ENCODE results near the gene KIAA1191. TPM values are rescaled to one million over a fixed set of nuclear protein-coding genes. Genes with fewer than 3 reads are reported as not detected.

The KIAA1191 gene
- total RNA-seq, 2 experiments from 2014 or later: 70.0 to 72.0 TPM

- no peaks in the 10 kb centered on the region for H3K9me3 Mint-ChIP-seq
- H3K4me1 Mint-ChIP-seq: peaks cover 14% of the 10 kb centered on the region
- ATAC-seq (ENCODE audit: low read depth) (no peak), DNase-seq (no peak)
- no peak overlapping the region for H3K4me3 Mint-ChIP-seq
- peaks cover 10% of the 10 kb centered on the region for H3K36me3 Mint-ChIP-seq
- POLR2A ChIA-PET: interaction anchor here (0.8 kb wide), 1 partner anchor 9 kb away, joined by 3 read pairs; no protein-coding TSS in a partner anchor
- no peaks in the 10 kb centered on the region for H3K27me3 Mint-ChIP-seq
- H3K27ac Mint-ChIP-seq: no peak overlapping the region
Measured at GRCh38 chr5:176368726-176369125, 7.2 kb upstream of the KIAA1191 start.

DNA sequence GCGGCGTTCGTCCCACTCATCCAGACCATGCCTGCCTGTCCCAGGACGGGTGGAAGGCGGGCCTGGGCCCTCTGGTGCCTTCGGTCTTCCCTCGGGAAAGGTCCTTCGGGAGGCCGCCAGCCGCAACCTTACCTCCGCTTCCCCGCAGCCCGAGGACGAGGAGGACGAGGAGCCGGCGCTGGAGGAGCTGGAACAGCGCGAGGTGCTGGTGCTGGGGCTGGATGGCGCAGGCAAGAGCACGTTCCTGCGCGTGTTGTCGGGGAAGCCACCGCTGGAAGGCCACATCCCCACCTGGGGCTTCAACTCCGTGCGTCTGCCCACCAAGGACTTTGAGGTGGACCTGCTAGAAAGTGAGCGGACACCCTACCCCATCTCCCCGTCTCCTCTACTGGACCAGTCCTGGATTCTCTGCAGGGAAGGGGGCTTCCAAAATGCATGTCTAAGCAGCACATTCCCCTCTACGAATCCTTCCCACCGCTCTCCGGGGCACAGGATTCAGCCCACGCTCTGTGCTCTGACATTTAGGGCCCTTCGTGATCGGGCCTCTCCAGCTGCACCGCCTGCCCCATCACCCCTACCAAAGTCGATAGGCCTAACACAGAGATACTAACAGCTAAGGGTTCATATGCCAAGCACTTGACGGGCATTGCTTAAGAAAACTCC lies 4.8 kb upstream of the KIAA1191 start:
- ATAC-seq (ENCODE audit: low read depth): no peak
- Mint-ChIP-seq H3K27me3 (no peaks in the 10 kb centered on the region), H3K4me3 (peak overlapping the region; percentile 72), H3K4me1 (peaks cover 26% of the 10 kb centered on the region), H3K27ac (peak overlapping the region; percentile 31), H3K36me3 (peaks cover 10% of the 10 kb centered on the region), H3K9me3 (no peaks in the 10 kb centered on the region)
- DNase-seq: no peak
- POLR2A ChIA-PET: interaction anchor here (0.9 kb wide), 1 partner anchor 9 kb away, joined by 5 read pairs; no protein-coding TSS in a partner anchor

DNA sequence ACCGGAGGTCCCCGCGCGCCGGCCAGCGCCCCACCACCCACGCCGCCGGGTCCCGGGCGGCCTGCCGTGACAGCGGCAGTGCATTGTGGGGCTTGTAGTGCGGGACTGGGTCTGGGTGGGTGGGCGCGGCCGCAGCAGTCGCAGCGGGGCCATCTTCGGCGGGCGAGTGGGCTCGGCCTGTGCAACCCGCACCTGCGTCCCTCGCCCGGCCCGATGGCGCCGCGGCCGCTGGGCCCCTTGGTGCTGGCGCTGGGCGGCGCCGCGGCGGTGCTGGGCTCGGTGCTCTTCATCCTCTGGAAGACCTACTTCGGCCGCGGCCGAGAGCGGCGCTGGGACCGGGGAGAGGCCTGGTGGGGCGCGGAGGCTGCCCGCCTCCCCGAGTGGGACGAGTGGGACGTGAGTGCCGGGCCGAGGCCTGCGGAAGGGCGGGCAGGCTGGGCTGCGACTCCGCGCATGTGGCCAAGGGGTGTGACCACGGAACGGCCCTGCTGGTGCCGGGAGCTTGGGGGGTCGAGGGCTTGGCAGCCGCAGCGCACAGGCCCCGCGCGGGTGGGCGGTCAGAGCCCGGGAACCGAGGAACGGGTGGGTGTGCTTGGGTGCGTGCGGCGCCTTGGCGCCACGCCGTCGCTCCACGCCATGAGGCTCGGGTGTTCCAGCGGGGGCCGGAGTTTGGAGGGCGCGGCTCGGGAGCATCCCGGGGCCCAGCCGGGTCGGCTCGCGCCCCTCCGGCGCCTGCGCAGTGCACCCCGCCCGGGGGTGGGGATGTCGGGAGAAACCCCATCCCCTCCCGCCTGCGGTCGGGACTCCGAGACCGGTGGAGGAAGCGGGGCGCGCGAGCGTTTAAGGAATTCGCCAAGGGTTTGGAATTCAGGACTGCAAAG lies 4.0 kb upstream of the KIAA1191 start, which contains the start of gene ARL10:
Gene ARL10 (plus strand): TSS at position 137 of the 881 bp plus-strand sequence. CDS start 77 bp downstream, at position 214.
- no peaks in the 10 kb centered on the region for H3K27me3 Mint-ChIP-seq
- peak within 1 kb of the TSS; percentile 79 for H3K4me3 Mint-ChIP-seq
- peaks cover 6% of the 10 kb centered on the region for H3K36me3 Mint-ChIP-seq
- H3K27ac Mint-ChIP-seq: peak within 1 kb of the TSS; percentile 76
- peaks cover 26% of the 10 kb centered on the region for H3K4me1 Mint-ChIP-seq
- ATAC-seq (ENCODE audit: low read depth): peak; percentile 19
- POLR2A ChIA-PET: no interaction called here
- H3K9me3 Mint-ChIP-seq: no peaks in the 10 kb centered on the region
- peak; percentile 70 for DNase-seq

DNA sequence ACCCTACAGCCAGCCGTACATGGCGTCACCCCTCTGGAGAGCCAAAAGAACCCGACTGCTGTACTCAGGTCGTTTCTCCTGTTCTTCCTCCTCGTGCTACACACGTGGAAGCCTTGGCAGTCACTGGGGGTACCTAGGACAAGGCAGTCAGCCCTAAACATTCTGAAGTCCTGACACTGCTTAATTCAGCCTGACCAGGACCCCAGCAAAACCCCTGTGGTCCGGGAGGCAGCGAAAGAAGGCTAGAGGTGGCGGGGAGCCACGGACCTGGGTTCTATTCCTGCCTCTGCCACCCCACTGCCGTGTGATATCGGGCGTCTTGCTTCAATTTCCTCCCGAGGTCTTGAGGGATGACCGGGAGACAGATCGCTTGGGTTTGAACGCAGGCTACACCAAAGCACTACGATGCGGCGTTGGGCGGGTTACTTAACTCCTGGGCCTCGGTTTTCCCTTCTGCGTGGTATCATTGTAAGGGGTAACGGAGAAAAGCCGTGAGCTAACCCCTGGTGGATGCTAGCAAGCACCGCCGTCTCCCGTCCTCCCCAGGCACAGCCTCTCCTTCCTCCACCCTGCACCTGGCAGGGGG lies 3.3 kb upstream of the KIAA1191 start:
- H3K27ac Mint-ChIP-seq: peak overlapping the region; percentile 76

DNA sequence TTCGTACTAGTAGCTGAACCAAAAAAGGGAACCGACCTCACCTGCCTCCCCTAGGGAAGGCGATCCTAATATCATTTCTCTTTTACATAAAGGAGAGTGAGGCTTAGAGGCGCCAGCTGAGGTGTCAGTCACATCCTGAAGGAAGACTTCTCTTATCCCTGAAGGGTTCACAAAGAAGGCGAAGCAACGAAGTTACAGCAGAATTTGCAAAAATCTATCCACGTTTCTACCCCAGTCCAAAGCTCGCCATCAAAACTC lies 598 bp upstream of the KIAA1191 start:
- Mint-ChIP-seq H3K36me3 (peaks cover 17% of the 10 kb centered on the region), H3K27ac (peak overlapping the region; percentile 96), H3K4me1 (peaks cover 34% of the 10 kb centered on the region), H3K27me3 (no peaks in the 10 kb centered on the region), H3K9me3 (no peaks in the 10 kb centered on the region), H3K4me3 (peak overlapping the region; percentile 99)
- DNase-seq (no peak), ATAC-seq (ENCODE audit: low read depth) (no peak)
- POLR2A ChIA-PET: interaction anchor here (0.9 to 3.9 kb wide), 6 partner anchors 10 to 884 kb away, joined by 3 to 36 read pairs (median 6); partner anchors contain the start of genes HIGD2A, NOP16, RNF44 and SFXN1

More for the DNA sequence above, 3.3 kb upstream of the KIAA1191 start:
- Mint-ChIP-seq H3K27me3 (no peaks in the 10 kb centered on the region), H3K36me3 (peaks cover 6% of the 10 kb centered on the region), H3K9me3 (no peaks in the 10 kb centered on the region), H3K4me1 (peaks cover 28% of the 10 kb centered on the region), H3K4me3 (peak overlapping the region; percentile 79)
- ATAC-seq (ENCODE audit: low read depth) (no peak), DNase-seq (no peak)
- POLR2A ChIA-PET: no interaction called here

- Mint-ChIP-seq H3K4me3 (peak overlapping the region; percentile 99), H3K27ac (peak overlapping the region; percentile 96), H3K9me3 (no peaks in the 10 kb centered on the region), H3K27me3 (no peaks in the 10 kb centered on the region), H3K36me3 (peaks cover 18% of the 10 kb centered on the region), H3K4me1 (peaks cover 31% of the 10 kb centered on the region)
- ATAC-seq (ENCODE audit: low read depth) (no peak), DNase-seq (no peak)
- POLR2A ChIA-PET: interaction anchor here (0.6 to 3.9 kb wide), 9 partner anchors 9 to 842 kb away, joined by 3 to 36 read pairs (median 5); partner anchors contain the start of genes HIGD2A, NOP16 and RNF44
Measured at GRCh38 chr5:176360894-176361436, 599 bp downstream of the KIAA1191 start.

- ATAC-seq (ENCODE audit: low read depth) (no peak), DNase-seq (no peak)
- Mint-ChIP-seq H3K4me3 (peak overlapping the region; percentile 99), H3K4me1 (peaks cover 31% of the 10 kb centered on the region), H3K27me3 (no peaks in the 10 kb centered on the region), H3K27ac (peak overlapping the region; percentile 10), H3K9me3 (no peaks in the 10 kb centered on the region), H3K36me3 (peaks cover 20% of the 10 kb centered on the region)
- POLR2A ChIA-PET: interaction anchor here (0.6 to 3.9 kb wide), 5 partner anchors 8 to 1373 kb away, joined by 3 to 36 read pairs (median 5); partner anchors contain the start of genes HIGD2A and NOP16
Measured at GRCh38 chr5:176359658-176360057, 1.9 kb downstream of the KIAA1191 start.

DNA sequence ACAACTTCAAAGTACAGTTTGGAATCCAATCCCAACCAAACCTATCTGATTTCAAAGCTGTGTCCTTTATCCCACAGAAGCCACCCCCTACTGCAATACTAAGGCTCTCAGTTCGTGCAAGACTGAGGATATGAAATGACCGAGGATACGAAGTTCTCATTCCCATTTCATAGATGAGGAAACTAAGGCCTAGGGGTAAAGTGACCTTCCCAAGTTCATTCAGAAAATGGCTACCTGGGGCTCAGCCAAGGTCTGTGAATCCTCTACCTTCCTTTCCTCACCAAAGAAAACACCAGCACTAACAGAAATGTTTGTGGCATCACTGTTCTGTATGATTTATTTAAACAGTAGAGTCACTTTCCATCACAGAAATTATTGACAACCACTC lies 5.4 kb downstream of the KIAA1191 start:
- Mint-ChIP-seq H3K27ac (no peak overlapping the region), H3K9me3 (no peaks in the 10 kb centered on the region)

GRCh38 chr5:176355400-176356178 lies 6.0 kb downstream of the KIAA1191 start:
- Mint-ChIP-seq H3K27ac (no peak overlapping the region), H3K27me3 (no peaks in the 10 kb centered on the region), H3K4me3 (no peak overlapping the region), H3K9me3 (no peaks in the 10 kb centered on the region), H3K36me3 (peaks cover 26% of the 10 kb centered on the region), H3K4me1 (peaks cover 23% of the 10 kb centered on the region)
- ATAC-seq (ENCODE audit: low read depth) (no peak), DNase-seq (no peak)
- POLR2A ChIA-PET: no interaction called here

More for the DNA sequence above, 5.4 kb downstream of the KIAA1191 start:
- peaks cover 26% of the 10 kb centered on the region for H3K36me3 Mint-ChIP-seq
- H3K4me1 Mint-ChIP-seq: peaks cover 23% of the 10 kb centered on the region
- no peak overlapping the region for H3K4me3 Mint-ChIP-seq
- POLR2A ChIA-PET: no interaction called here
- DNase-seq (no peak), ATAC-seq (ENCODE audit: low read depth) (no peak)
- no peaks in the 10 kb centered on the region for H3K27me3 Mint-ChIP-seq

- Mint-ChIP-seq H3K27ac (no peak overlapping the region), H3K4me3 (no peak overlapping the region), H3K36me3 (peaks cover 37% of the 10 kb centered on the region), H3K9me3 (no peaks in the 10 kb centered on the region), H3K4me1 (peaks cover 16% of the 10 kb centered on the region), H3K27me3 (no peaks in the 10 kb centered on the region)
- POLR2A ChIA-PET: no interaction called here
- ATAC-seq (ENCODE audit: low read depth) (no peak), DNase-seq (no peak)
Measured at GRCh38 chr5:176353533-176353932, 8.0 kb downstream of the KIAA1191 start.

GRCh38 chr5:176352116-176352878 lies 9.3 kb downstream of the KIAA1191 start:
- no peak for DNase-seq
- Mint-ChIP-seq H3K27ac (no peak overlapping the region), H3K36me3 (peaks cover 39% of the 10 kb centered on the region), H3K4me1 (peaks cover 7% of the 10 kb centered on the region), H3K9me3 (no peaks in the 10 kb centered on the region), H3K27me3 (no peaks in the 10 kb centered on the region), H3K4me3 (no peak overlapping the region)
- ATAC-seq (ENCODE audit: low read depth): no peak
- POLR2A ChIA-PET: interaction anchor here (0.6 to 0.7 kb wide), 5 partner anchors 9 to 906 kb away, joined by 3 to 5 read pairs (median 3); partner anchors contain the start of gene KIAA1191

GRCh38 chr5:176350416-176350815 lies 11.1 kb downstream of the KIAA1191 start:
- POLR2A ChIA-PET: no interaction called here
- Mint-ChIP-seq H3K9me3 (no peaks in the 10 kb centered on the region), H3K4me3 (no peak overlapping the region), H3K4me1 (peaks cover 5% of the 10 kb centered on the region), H3K36me3 (peaks cover 37% of the 10 kb centered on the region), H3K27me3 (no peaks in the 10 kb centered on the region), H3K27ac (no peak overlapping the region)
- ATAC-seq (ENCODE audit: low read depth) (no peak), DNase-seq (no peak)
